Measurements from ENCODE around the gene ANKRD2. TPM values are rescaled to one million over a fixed set of nuclear protein-coding genes. Genes with fewer than 3 reads are reported as not detected.
A peak's percentile ranks its signal among the peaks of the same experiment; 100 is the strongest.

The ANKRD2 gene
- total and polyA plus RNA-seq, 2 donors: 0.23 to 0.69 TPM

DNA sequence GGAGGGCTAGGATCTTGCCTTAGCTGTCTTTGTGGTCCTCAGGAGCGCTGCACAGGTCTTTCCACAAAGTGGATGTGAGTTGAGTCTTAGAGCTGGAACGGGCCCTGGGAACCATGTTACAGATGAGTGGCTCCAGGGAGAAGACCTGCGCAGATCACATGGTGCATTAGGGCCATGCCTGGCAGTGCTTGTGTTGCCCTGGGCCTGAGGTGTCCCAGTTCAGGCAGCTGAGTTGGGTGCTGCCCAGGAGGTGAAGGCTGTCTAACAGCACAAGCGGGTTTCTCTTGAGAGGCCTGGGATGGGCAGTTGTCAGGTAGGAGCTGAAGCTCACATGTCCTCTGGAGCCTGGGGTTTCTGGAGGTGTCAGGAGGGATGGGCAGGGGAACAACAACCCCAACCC is 33.7 kb upstream of the ANKRD2 start:
- Histone ChIP-seq H3K4me3 (ENCODE audit: low read depth, low read length) (no peak overlapping the region), H3K27ac (ENCODE audit: low read depth) (no peak overlapping the region), H3K4me1 (ENCODE audit: insufficient read depth) (no peaks in the 10 kb centered on the region), H3K36me3 (ENCODE audit: insufficient read depth) (no peaks in the 10 kb centered on the region)
- 95% methylated on average over 4 of the region's 4 CpGs for WGBS
- no peak for DNase-seq (ENCODE audit: extremely low spot score)

DNA sequence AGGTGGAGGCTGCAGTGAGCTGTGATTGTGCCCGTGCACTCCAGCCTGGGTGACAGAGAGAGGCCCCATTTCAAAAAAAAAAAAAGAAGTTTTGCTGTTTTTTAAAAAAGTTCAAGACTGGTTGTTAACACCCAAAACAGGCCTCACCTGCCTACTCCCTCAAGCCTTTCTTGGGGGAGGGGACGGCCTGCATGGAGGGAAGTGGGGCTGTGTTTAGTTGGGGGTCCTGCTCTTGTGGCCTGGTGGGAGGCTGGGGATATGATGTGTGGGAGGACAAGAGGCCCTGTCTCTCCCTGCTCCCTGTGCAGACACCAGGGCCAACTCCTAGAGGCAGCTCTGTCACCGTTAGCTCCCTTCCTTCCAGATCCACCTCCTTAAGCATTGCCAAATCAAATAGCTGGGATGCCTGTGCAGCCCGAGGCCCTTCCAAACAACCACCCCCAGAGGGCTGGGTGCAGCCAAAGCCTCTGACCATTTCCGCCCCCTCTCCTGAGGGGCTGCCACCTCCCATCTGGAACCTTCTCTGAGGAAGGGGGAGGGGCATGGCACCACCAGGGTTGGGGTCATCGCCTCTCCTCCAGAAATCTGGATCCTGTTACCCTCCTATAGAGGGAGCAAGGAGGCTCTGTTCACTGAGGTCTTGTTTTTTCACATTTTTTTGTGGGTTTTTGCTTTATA is 32.9 kb upstream of the ANKRD2 start:
- Histone ChIP-seq H3K27ac (ENCODE audit: low read depth) (no peak overlapping the region), H3K4me3 (ENCODE audit: low read depth, low read length) (no peak overlapping the region), H3K4me1 (ENCODE audit: insufficient read depth) (no peaks in the 10 kb centered on the region), H3K36me3 (ENCODE audit: insufficient read depth) (no peaks in the 10 kb centered on the region)
- DNase-seq (ENCODE audit: extremely low spot score): no peak
- 59% methylated on average over 6 of the region's 6 CpGs for WGBS

DNA sequence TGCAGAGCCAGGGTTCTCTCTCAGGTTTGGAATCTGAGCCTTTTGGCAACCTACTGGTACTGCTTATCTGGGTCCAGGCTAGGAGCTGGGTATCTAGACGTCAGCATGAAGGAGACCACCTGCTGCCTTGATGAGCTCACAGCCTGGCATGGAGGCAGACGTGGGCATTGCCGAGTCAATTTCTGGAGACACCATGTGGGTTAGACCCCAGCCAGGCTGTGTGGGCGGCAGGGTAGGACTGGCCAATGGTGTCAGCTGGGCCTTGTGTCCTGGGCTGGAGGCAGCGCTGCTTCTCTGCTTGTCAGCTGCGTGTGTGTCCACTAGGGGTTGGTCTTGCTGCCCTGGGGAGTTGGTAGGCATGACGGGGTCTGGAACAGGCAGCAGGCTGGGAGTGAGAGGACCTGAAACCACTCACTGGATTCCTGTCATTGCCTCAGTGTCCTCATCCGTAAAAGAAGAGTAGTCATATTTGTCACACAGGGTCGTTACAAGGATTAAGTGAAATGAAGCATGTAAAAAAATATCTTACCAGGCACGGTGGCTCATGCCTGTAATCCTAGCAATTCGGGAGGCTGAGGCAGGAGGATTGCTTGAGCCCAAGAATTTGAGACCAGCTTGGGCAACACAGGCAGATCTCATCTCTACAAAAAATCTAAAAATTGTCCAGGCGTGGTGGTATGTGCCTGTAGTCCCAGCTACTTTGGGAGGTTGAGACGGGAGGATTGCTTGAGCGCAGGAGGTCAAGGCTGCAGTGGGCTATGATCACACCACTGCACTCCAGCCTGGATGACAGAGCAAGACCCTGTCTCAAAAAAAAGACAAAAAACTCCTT is 31.7 kb upstream of the ANKRD2 start:
- Histone ChIP-seq H3K36me3 (ENCODE audit: insufficient read depth) (no peaks in the 10 kb centered on the region), H3K27ac (ENCODE audit: low read depth) (no peak overlapping the region), H3K4me3 (ENCODE audit: low read depth, low read length) (no peak overlapping the region), H3K4me1 (ENCODE audit: insufficient read depth) (no peaks in the 10 kb centered on the region)
- no peak for DNase-seq (ENCODE audit: extremely low spot score)
- 89% methylated on average over 14 of the region's 14 CpGs for WGBS

DNA sequence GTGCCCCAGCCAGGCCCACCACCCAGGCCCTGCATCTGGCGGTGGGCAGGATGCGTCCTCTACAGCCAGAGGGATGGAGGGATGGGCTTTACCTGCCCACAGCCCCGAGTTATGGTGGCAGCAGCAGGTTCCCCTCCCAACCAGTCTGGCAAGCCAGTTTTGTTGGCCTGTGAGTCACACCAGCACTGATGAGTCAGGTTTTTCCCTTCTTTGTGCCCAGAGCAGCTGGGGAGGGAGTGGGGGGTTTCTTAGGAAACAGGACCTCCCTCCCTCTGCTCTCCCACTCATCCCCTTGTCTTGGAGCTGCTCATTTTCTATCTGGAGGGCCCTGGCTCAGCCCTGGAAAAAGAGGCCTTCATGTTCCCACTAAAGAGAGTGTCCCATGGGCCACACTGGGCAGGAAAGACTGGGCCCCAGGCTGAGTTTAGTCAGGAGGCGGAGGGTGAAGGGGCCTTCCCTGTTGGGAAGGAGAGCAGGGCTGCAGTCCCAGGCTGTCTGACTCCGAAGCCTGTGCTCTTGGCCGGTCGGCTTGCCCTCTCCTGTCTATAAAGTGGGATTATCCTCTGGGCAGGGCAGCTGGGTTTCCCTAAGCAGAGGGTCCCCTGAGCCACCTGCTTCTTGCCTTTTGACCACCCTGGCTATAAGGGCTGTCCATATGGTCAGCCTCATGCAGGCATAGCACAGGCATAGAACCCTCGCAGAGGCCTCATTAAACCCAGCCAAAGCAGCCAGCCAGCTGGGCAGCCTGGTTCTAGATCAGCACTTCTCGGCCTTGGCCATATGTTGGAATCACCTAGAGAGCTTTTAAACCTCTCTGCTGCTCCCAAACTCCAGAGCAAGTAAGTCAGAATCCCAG is 30.2 kb upstream of the ANKRD2 start:
- Histone ChIP-seq H3K27ac (ENCODE audit: low read depth) (peak overlapping the region; percentile 80), H3K4me3 (ENCODE audit: low read depth, low read length) (no peak overlapping the region), H3K4me1 (ENCODE audit: insufficient read depth) (no peaks in the 10 kb centered on the region), H3K36me3 (ENCODE audit: insufficient read depth) (no peaks in the 10 kb centered on the region)
- WGBS: 44% methylated on average over 9 of the region's 9 CpGs
- DNase-seq (ENCODE audit: extremely low spot score): peak; percentile 57

GRCh38 chr10:97543025-97543546 is 29.5 kb upstream of the ANKRD2 start:
- no peaks in the 10 kb centered on the region for H3K4me1 ChIP-seq (ENCODE audit: insufficient read depth)
- DNase-seq (ENCODE audit: extremely low spot score): no peak
- H3K36me3 ChIP-seq (ENCODE audit: insufficient read depth): no peaks in the 10 kb centered on the region
- H3K4me3 ChIP-seq (ENCODE audit: low read depth, low read length): no peak overlapping the region
- 45% methylated on average over 10 of the region's 10 CpGs for WGBS
- peak overlapping the region; percentile 54 for H3K27ac ChIP-seq (ENCODE audit: low read depth)

DNA sequence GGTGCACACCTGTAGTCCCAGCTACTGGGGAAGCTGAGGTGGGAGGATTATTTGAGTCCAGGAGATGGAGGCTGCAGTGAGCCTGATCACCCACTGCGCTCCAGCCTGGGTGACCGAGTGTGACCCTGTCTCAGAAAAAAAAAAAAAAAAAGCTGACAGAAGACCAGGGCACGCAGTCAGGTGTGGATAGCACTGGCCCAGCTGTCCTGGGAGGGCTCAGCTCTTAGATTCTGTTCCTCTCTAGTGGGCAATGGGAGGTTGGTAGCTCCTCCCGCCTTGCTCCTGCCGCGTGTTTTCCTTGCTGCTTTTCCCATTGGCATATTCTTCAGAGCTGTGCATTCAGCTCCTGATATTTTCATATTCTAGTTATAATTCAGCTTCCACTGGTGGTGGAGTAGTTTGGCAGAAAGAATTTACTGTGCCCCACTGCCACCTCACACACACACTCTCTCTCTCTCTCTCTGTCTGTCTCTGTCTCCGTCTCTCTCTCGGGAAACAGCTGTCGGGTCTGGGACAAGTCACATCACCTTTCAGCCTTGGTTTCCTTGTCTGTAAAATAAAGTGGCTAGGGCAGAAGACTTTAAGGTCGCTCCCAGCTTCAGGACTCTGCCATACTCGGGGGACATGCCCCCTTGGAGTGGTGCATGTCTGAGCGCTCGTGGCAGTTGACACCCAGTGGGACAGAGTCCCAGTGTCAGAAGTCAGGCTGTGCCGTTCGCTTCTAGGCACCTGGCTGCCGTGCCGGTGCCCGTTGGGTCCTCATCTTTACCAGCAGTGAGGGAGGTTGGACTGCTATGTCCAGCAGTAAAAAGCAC is 25.9 kb upstream of the ANKRD2 start:
- H3K27ac ChIP-seq (ENCODE audit: low read depth): no peak overlapping the region
- 91% methylated on average over 18 of the region's 18 CpGs for WGBS
- H3K36me3 ChIP-seq (ENCODE audit: insufficient read depth): no peaks in the 10 kb centered on the region
- no peaks in the 10 kb centered on the region for H3K4me1 ChIP-seq (ENCODE audit: insufficient read depth)
- no peak overlapping the region for H3K4me3 ChIP-seq (ENCODE audit: low read depth, low read length)
- DNase-seq (ENCODE audit: extremely low spot score): no peak

- no peak overlapping the region for H3K4me3 ChIP-seq (ENCODE audit: low read depth, low read length)
- DNase-seq (ENCODE audit: extremely low spot score): no peak
- no peak overlapping the region for H3K27ac ChIP-seq (ENCODE audit: low read depth)
- 81% methylated on average over 4 of the region's 4 CpGs for WGBS
- H3K36me3 ChIP-seq (ENCODE audit: insufficient read depth): no peaks in the 10 kb centered on the region
- H3K4me1 ChIP-seq (ENCODE audit: insufficient read depth): no peaks in the 10 kb centered on the region
These were observed 25.3 kb upstream of the ANKRD2 start for GRCh38 chr10:97547271-97547600.

DNA sequence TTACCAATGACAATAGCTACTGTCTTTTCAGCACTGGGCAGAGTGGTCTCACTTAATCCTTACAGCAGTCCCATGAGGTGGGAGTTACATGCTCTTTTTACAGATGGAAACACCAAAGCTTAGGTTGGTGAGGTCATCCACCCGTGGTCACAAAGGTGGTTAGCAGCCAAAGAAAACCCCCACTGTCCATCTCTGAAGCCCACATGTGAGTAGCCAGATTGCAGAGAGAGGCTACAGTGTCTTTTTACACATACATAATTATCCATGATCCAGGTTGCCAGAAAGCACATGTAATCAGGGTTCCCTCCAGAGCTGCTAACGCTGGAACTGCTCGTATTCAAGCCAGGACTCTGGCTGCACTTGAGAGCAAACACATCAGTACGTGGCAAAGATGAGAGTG is 24.6 kb upstream of the ANKRD2 start:
- WGBS: 74% methylated on average over 4 of the region's 4 CpGs
- no peak for DNase-seq (ENCODE audit: extremely low spot score)
- no peak overlapping the region for H3K27ac ChIP-seq (ENCODE audit: low read depth)

DNA sequence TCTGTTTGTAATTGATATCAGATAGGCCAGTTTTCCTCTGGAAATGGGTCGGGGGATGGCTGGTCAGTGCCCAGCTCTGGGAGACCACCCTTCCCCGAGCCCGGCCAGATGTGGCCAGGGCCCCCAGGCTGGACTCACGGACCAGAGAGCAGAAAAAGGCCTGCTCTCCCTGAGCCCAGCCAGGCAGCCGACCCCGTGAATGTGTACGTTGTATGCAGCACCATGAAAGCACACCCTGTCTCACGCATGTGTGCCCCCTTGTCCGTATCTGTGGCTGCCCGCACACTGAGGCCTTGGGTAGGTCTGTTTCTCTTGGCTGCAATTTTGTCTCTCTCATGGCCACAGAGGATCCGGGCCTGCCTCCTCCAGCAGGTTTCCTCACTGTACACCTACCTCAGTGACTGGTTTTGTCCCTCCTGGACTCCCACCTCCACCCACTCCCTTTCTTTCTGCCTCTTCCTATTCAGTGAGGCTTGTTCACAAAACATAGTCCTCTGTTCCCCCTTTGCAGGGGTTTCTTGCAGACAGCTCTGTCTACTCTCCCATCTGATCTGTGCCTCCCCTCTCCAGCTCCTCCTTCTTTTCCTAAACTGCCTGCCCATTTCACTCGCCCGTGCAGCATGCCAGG is 23.6 kb upstream of the ANKRD2 start:
- no peak for DNase-seq (ENCODE audit: extremely low spot score)
- H3K4me3 ChIP-seq (ENCODE audit: low read depth, low read length): no peak overlapping the region
- H3K27ac ChIP-seq (ENCODE audit: low read depth): no peak overlapping the region
- no peaks in the 10 kb centered on the region for H3K4me1 ChIP-seq (ENCODE audit: insufficient read depth)
- WGBS: 86% methylated on average over 13 of the region's 13 CpGs
- no peaks in the 10 kb centered on the region for H3K36me3 ChIP-seq (ENCODE audit: insufficient read depth)

More for the DNA sequence above, 24.6 kb upstream of the ANKRD2 start:
- Histone ChIP-seq H3K36me3 (ENCODE audit: insufficient read depth) (no peaks in the 10 kb centered on the region), H3K4me1 (ENCODE audit: insufficient read depth) (no peaks in the 10 kb centered on the region), H3K4me3 (ENCODE audit: low read depth, low read length) (no peak overlapping the region)

- WGBS: 51% methylated on average over 13 of the region's 13 CpGs
- no peak for DNase-seq (ENCODE audit: extremely low spot score)
- Histone ChIP-seq H3K27ac (ENCODE audit: low read depth) (peak overlapping the region; percentile 13), H3K4me1 (ENCODE audit: insufficient read depth) (no peaks in the 10 kb centered on the region), H3K4me3 (ENCODE audit: low read depth, low read length) (no peak overlapping the region), H3K36me3 (ENCODE audit: insufficient read depth) (no peaks in the 10 kb centered on the region)
These were observed 22.8 kb upstream of the ANKRD2 start for GRCh38 chr10:97549587-97550322.

- 81% methylated on average over 10 of the region's 10 CpGs for WGBS
- H3K4me3 ChIP-seq (ENCODE audit: low read depth, low read length): no peak overlapping the region
- no peak for DNase-seq (ENCODE audit: extremely low spot score)
These were observed 22.0 kb upstream of the ANKRD2 start for GRCh38 chr10:97550336-97551149.

More at GRCh38 chr10:97550336-97551149, 22.0 kb upstream of the ANKRD2 start:
- Histone ChIP-seq H3K36me3 (ENCODE audit: insufficient read depth) (no peaks in the 10 kb centered on the region), H3K27ac (ENCODE audit: low read depth) (peak overlapping the region; percentile 13), H3K4me1 (ENCODE audit: insufficient read depth) (no peaks in the 10 kb centered on the region)
